Head of caudate nucleus (tissue), 42 donors: ENCODE data around the gene BRMS1.
"Not testable (repeated sequence)": the region's sequence is repeated elsewhere in the genome, so short reads cannot be mapped to it uniquely, and the experiment has no call there.

ENCODE experiments used
- DNase-seq, 42 donors: peaks; one replicate each; pipeline versions ENCODE4 v3.0.0 to v3.0.0-alpha.2; 2020 to 2021; ENCODE audit warnings: mixed read lengths in 7 of 42
- intact Hi-C: fragments of 100-400 bp; cut with DNase I; formaldehyde crosslinking; loops from one replicate; pipeline ENCODE4 v1.15.0; 2022

Gene BRMS1

GRCh38 chr11:66365166-66365565 is 20.3 kb upstream of the BRMS1 start:
- no peak for DNase-seq
- intact Hi-C loops = no loop called here

GRCh38 chr11:66363805-66364535 is 19.1 kb upstream of the BRMS1 start:
- DNase-seq = peak in 27 of 42 donors; percentile 12 to 70 (median 47)
- intact Hi-C loops = no loop called here

- no peak for DNase-seq
- intact Hi-C loops = no loop called here
Observed at GRCh38 chr11:66363187-66363601, 18.3 kb upstream of the BRMS1 start.

- no peak for DNase-seq
- intact Hi-C loops = no loop called here
Observed at GRCh38 chr11:66362481-66363147, 17.7 kb upstream of the BRMS1 start.

GRCh38 chr11:66361502-66361941 is 16.6 kb upstream of the BRMS1 start:
- DNase-seq = no peak
- intact Hi-C loops = no loop called here

- intact Hi-C loops = no loop called here
- DNase-seq = no peak
Observed at GRCh38 chr11:66360406-66361073, 15.6 kb upstream of the BRMS1 start.

- DNase-seq = no peak
- intact Hi-C loops = no loop called here
Observed at GRCh38 chr11:66359662-66360087, 14.8 kb upstream of the BRMS1 start.

GRCh38 chr11:66350560-66351235 is 5.8 kb upstream of the BRMS1 start:
- intact Hi-C loops, DNase-seq: not testable (repeated sequence)

GRCh38 chr11:66349084-66349386 is 4.1 kb upstream of the BRMS1 start:
- intact Hi-C loops = no loop called here
- no peak for DNase-seq

GRCh38 chr11:66347425-66348276 is 2.7 kb upstream of the BRMS1 start, which contains the start of gene B4GAT1:
B4GAT1 (minus strand) TSS chr11:66347629; CDS start chr11:66347545, 84 bp downstream.
- peak; percentile 70 to 95 (median 84) for DNase-seq
- intact Hi-C loops = no loop called here

GRCh38 chr11:66346476-66347424 is 1.8 kb upstream of the BRMS1 start:
- intact Hi-C loops = no loop called here
- DNase-seq = peak in 2 of 42 donors; percentile 23 to 33

- intact Hi-C loops = no loop called here
- DNase-seq = no peak
Observed at GRCh38 chr11:66345316-66345649, 379 bp upstream of the BRMS1 start.

- intact Hi-C loops = no loop called here
- DNase-seq = no peak
Observed at GRCh38 chr11:66343176-66343575, 1.7 kb downstream of the BRMS1 start.

GRCh38 chr11:66341502-66342126 is 3.3 kb downstream of the BRMS1 start:
- intact Hi-C loops = no loop called here

GRCh38 chr11:66340596-66341501 is 4.1 kb downstream of the BRMS1 start:
- no peak for DNase-seq
- intact Hi-C loops = no loop called here

More at GRCh38 chr11:66341502-66342126, 3.3 kb downstream of the BRMS1 start:
- DNase-seq = no peak
